NCI-H526 treated with DMSO at 0.1 percent for 48 hours (cell line): Measurements from ENCODE around the gene RAVER1.
"Not testable (repeated sequence)": the region's sequence is repeated elsewhere in the genome, so short reads cannot be mapped to it uniquely, and the experiment has no call there.

Source experiments
- DNase-seq: peaks from one replicate; lab custom pipeline; 2025; lab: John Stamatoyannopoulos, UW

RAVER1 gene

GRCh38 chr19:10290357-10290875, 42.9 kb downstream of the RAVER1 start:
- no peak for DNase-seq

- no peak for DNase-seq
Measured at GRCh38 chr19:10289836-10290356, 43.4 kb downstream of the RAVER1 start, which contains the start of gene ICAM5. TSS of gene ICAM5 (plus strand) at chr19:10289952. CDS start at chr19:10290044, 92 bp downstream.

GRCh38 chr19:10289167-10289835, 44.0 kb downstream of the RAVER1 start:
- DNase-seq, result no peak

DNA sequence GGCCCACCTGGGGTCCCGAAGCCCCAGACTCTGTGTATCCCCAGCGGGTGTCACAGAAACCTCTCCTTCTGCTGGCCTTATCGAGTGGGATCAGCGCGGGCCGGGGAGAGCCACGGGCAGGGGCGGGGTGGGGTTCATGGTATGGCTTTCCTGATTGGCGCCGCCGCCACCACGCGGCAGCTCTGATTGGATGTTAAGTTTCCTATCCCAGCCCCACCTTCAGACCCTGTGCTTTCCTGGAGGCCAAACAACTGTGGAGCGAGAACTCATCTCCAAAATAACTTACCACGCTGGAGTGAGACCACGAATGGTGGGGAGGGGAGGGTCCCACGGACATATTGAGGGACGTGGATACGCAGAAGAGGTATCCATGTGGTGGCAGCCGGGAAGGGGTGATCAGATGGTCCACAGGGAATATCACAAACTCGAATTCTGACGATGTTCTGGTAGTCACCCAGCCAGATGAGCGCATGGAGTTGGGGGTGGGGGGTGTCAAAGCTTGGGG, 44.6 kb downstream of the RAVER1 start:
- DNase-seq, result peak; percentile 14

GRCh38 chr19:10286803-10287737, 46.3 kb downstream of the RAVER1 start, which contains the start of gene ICAM4:
TSS of gene ICAM4 (plus strand) at chr19:10286955. CDS start at chr19:10287013, 58 bp downstream.
- no peak for DNase-seq

DNA sequence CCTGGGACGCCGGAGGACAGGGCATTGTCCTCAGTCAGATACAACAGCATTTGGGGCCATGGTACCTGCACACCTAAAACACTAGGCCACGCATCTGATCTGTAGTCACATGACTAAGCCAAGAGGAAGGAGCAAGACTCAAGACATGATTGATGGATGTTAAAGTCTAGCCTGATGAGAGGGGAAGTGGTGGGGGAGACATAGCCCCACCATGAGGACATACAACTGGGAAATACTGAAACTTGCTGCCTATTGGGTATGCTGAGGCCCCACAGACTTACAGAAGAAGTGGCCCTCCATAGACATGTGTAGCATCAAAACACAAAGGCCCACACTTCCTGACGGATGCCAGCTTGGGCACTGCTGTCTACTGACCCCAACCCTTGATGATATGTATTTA, 47.9 kb downstream of the RAVER1 start:
- no peak for DNase-seq

DNA sequence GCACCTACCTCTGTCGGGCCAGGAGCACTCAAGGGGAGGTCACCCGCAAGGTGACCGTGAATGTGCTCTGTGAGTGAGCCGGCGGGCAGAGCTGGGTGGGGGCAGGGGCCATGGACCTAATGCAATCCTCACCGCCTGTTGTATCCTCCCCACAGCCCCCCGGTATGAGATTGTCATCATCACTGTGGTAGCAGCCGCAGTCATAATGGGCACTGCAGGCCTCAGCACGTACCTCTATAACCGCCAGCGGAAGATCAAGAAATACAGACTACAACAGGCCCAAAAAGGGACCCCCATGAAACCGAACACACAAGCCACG, 48.4 kb downstream of the RAVER1 start:
- no peak for DNase-seq

DNA sequence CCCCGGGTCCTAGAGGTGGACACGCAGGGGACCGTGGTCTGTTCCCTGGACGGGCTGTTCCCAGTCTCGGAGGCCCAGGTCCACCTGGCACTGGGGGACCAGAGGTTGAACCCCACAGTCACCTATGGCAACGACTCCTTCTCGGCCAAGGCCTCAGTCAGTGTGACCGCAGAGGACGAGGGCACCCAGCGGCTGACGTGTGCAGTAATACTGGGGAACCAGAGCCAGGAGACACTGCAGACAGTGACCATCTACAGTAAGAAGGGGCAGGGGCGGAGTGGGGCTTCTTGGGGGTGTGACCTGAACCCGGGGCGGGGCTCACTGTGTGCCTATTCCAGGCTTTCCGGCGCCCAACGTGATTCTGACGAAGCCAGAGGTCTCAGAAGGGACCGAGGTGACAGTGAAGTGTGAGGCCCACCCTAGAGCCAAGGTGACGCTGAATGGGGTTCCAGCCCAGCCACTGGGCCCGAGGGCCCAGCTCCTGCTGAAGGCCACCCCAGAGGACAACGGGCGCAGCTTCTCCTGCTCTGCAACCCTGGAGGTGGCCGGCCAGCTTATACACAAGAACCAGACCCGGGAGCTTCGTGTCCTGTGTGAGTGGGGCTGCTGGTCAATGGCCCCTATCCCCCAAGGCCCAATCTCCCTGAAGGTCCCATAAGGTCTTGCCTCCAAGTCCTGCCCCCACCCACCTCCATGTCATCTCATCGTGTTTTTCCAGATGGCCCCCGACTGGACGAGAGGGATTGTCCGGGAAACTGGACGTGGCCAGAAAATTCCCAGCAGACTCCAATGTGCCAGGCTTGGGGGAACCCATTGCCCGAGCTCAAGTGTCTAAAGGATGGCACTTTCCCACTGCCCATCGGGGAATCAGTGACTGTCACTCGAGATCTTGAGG, 49.0 kb downstream of the RAVER1 start:
- DNase-seq, result no peak

GRCh38 chr19:10283301-10284064, 49.8 kb downstream of the RAVER1 start:
- DNase-seq, result no peak

- not testable (repeated sequence) for DNase-seq
Measured at GRCh38 chr19:10282043-10282442, 51.3 kb downstream of the RAVER1 start.

DNA sequence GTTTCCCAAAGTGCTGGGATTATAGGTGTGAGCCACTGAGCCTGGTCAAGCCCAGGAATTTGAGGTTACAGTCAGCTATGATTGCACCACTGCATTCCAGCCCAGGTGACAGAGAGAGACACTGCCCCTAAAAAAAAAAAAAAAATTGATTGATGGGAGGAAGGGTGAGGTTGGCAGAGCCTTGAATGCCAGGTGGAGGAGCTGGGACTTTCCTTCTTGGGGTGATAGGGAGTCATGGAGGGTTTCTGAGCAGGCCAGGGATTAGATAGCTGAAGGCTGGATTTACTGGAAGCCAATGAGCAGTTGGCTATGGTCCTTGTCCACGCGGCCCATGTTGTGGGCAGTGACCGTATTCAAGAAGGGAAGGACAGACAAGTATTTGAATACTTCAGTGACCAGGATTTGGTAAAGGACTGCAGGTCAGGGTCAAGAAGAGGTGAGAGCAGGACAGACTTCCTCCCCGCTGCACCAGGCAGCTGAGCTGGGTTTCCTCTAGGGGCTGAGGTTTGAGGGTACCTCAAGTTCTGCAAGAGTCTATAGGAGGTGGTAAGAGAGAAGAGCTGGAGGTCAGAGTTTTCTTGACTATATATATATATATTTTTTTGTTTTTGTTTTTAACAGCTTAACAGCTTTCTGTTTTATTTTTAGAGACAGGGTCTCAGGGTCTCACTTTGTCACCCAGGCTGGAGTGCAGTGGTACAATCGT, 53.4 kb downstream of the RAVER1 start:
- DNase-seq, result no peak

DNA sequence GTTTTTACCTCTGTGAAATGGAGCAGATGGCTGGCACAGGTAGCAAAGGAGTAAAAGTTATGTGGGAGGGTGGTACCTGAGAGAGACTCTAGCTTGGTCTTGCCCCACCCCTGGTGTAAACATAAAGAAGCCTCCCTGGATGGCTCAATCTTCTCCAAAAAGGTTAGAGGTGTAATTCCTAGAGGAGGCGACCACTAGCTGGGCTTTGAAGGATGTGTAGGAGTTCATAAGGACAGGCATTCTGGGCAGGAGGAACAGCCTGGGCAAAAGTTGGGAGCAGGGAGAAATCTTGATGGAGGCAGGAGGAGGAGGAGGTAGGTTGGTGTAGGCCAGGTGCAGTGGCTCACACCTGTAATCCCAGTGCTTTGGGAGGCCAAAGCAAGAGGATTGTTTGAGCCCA, 54.4 kb downstream of the RAVER1 start:
- no peak for DNase-seq

GRCh38 chr19:10277795-10278589, 55.3 kb downstream of the RAVER1 start:
- no peak for DNase-seq

DNA sequence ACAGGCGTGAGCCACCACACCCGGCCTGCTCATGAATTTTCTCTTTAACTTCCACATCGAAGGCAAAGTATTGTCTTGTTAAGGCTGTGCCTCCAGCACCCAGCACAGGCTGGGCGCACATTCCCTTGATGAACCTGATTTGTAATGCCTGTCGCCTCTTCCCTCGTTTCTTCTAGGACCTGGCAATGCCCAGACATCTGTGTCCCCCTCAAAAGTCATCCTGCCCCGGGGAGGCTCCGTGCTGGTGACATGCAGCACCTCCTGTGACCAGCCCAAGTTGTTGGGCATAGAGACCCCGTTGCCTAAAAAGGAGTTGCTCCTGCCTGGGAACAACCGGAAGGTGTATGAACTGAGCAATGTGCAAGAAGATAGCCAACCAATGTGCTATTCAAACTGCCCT, 58.7 kb downstream of the RAVER1 start:
- DNase-seq, result no peak

GRCh38 chr19:10271543-10272086, 61.7 kb downstream of the RAVER1 start:
- no peak for DNase-seq

- no peak for DNase-seq
Measured at GRCh38 chr19:10270616-10271394, 62.5 kb downstream of the RAVER1 start, which contains the start of gene ICAM1. TSS of gene ICAM1 (plus strand) at chr19:10271120. CDS start at chr19:10271160, 40 bp downstream.

GRCh38 chr19:10270180-10270615, 63.1 kb downstream of the RAVER1 start:
- no peak for DNase-seq
